A549 (cell line): ENCODE data around the gene PHACTR4. TPM values are rescaled to one million over a fixed set of nuclear protein-coding genes. Genes with fewer than 3 reads are reported as not detected.
"Not testable (repeated sequence)": the region's sequence is repeated elsewhere in the genome, so short reads cannot be mapped to it uniquely, and the experiment has no call there.

Source experiments
- ATAC-seq, 2 experiments: fragments of 200-7000 bp in 1 of 2; fragments of >200 bp in 1 of 2; cut with Nextera tagmentation in 1 of 2; cut with Tn5 transposase in 1 of 2; 3 replicates each; pipeline versions ENCODE4 v1.8.0 to v1.9.1; 2018 to 2020; ENCODE audit warnings: mild to moderate bottlenecking in 1 of 2, moderate library complexity in 1 of 2
- CTCF ChIA-PET: fragments of 300-600 bp; sonication (Branson Sonifier 250); formaldehyde crosslinking; extraction: SDS; loops from one replicate; lab custom pipeline; 2021; ENCODE audit warnings: antibody characterized with exemption, inconsistent platforms; lab: Yijun Ruan, JAX
- POLR2A ChIA-PET: fragments of 350-600 bp; formaldehyde crosslinking; extraction: SDS; loops from one replicate; lab custom pipeline; 2021; ENCODE audit warnings: antibody characterized with exemption, inconsistent platforms; lab: Yijun Ruan, JAX
- DNase-seq, 2 experiments: peaks; one replicate each; pipeline versions ENCODE4 v3.0.0 to v3.0.0-alpha.2; 2011 to 2016; ENCODE audit warnings: low read depth in 1 of 2, low spot score in 1 of 2
- FAIRE-seq: peaks from 2 replicates; lab custom pipeline; 2011; peaks lifted over from hg19 to GRCh38; lab: Jason Lieb, UNC
- H3K27ac ChIP-seq, 2 experiments: fragments of >200 bp; sonication (Bioruptor Twin); formaldehyde crosslinking; 3 replicates each; pipeline ENCODE4 v1.5.1; 2016 to 2017
- H3K4me1 ChIP-seq: fragments of >200 bp; sonication (Bioruptor Twin); formaldehyde crosslinking; 3 replicates; pipeline ENCODE4 v1.6.1; 2016
- H3K4me2 ChIP-seq: fragments of >200 bp; sonication (Bioruptor Twin); formaldehyde crosslinking; 3 replicates; pipeline ENCODE4 v1.6.1; 2016
- H3K4me3 ChIP-seq: fragments of >200 bp; sonication (Bioruptor Twin); formaldehyde crosslinking; 3 replicates; pipeline ENCODE4 v1.5.1; 2016
- H3K9me3 ChIP-seq: fragments of >200 bp; sonication (Bioruptor Twin); formaldehyde crosslinking; 3 replicates; pipeline ENCODE4 v1.6.1; 2016
- BHLHE40 ChIP-seq: IDR thresholded peaks from 2 replicates; pipeline ENCODE4 v1.6.1; 2012; ENCODE audit warnings: low read depth, low read length, inconsistent platforms
- CEBPB ChIP-seq, 2 experiments: fragments of >200 bp in 1 of 2; sonication (Bioruptor Twin) in 1 of 2; formaldehyde crosslinking in 1 of 2; IDR thresholded peaks; 2 replicates each; pipeline ENCODE4 v1.6.1; 2012 to 2016
- CHD2 ChIP-seq: fragments of 150-350 bp; IDR thresholded peaks from 2 replicates; pipeline ENCODE4 v1.6.1; 2014; ENCODE audit warnings: low read length; ENCODE audit not compliant: partially characterized antibody
- ELK1 ChIP-seq: fragments of 150-350 bp; IDR thresholded peaks from 2 replicates; pipeline ENCODE4 v1.6.1; 2014; ENCODE audit warnings: low read depth, mild to moderate bottlenecking, low read length
- FOSB ChIP-seq: fragments of 250-450 bp; sonication (Bioruptor Pico); IDR thresholded peaks from 2 replicates; pipeline ENCODE4 v1.5.0; 2020; ENCODE audit warnings: mild to moderate bottlenecking, moderate library complexity
- FOSL2 ChIP-seq, 2 experiments: fragments of 450-650 bp in 1 of 2; fragments of >200 bp in 1 of 2; sonication (Bioruptor Twin) in 1 of 2; formaldehyde crosslinking; IDR thresholded peaks; 2 replicates each; pipeline versions ENCODE4 v1.5.0 to v1.6.1; 2016 to 2020; ENCODE audit warnings: mild to moderate bottlenecking in 1 of 2, moderate library complexity in 1 of 2
- GATA3 ChIP-seq: IDR thresholded peaks from 2 replicates; pipeline ENCODE4 v1.6.1; 2012; ENCODE audit warnings: borderline replicate concordance
- HDAC2 ChIP-seq: fragments of 200-600 bp; sonication (generic); IDR thresholded peaks from 2 replicates; pipeline ENCODE4 v1.6.1; 2016
- HEYL ChIP-seq: fragments of 250-450 bp; sonication (Bioruptor Pico); IDR thresholded peaks from 2 replicates; pipeline ENCODE4 v1.8.0; 2021; ENCODE audit warnings: mild to moderate bottlenecking, moderate library complexity
- HMGXB4 ChIP-seq: fragments of 250-450 bp; sonication (Bioruptor Pico); IDR thresholded peaks from 2 replicates; pipeline ENCODE4 v1.5.0; 2021; ENCODE audit warnings: mild to moderate bottlenecking, moderate library complexity, borderline replicate concordance
- HOXB13 ChIP-seq: fragments of 250-450 bp; sonication (Bioruptor Pico); IDR thresholded peaks from 2 replicates; pipeline ENCODE4 v1.5.0; 2020; ENCODE audit warnings: low read depth, mild to moderate bottlenecking, moderate library complexity
- HOXB5 ChIP-seq: fragments of 250-450 bp; sonication (Bioruptor Pico); IDR thresholded peaks from 2 replicates; pipeline ENCODE4 v1.5.0; 2020; ENCODE audit warnings: mild to moderate bottlenecking, moderate library complexity
- JUN ChIP-seq, 2 experiments: fragments of >200 bp; sonication (Bioruptor Twin); formaldehyde crosslinking; IDR thresholded peaks; 2 replicates in 1 of 2; 3 replicates in 1 of 2; pipeline ENCODE4 v1.6.1; 2016 to 2017
- MAZ ChIP-seq: fragments of 150-350 bp; IDR thresholded peaks from 2 replicates; pipeline ENCODE4 v1.6.1; 2014; ENCODE audit warnings: antibody characterized with exemption, low read depth, low read length, borderline replicate concordance
- NPAS2 ChIP-seq: fragments of 250-450 bp; sonication (Bioruptor Pico); IDR thresholded peaks from 2 replicates; pipeline ENCODE4 v1.8.0; 2022; ENCODE audit warnings: mild to moderate bottlenecking, moderate library complexity, borderline replicate concordance
- PHF8 ChIP-seq: fragments of 200-600 bp; sonication (generic); IDR thresholded peaks from 2 replicates; pipeline ENCODE4 v1.6.1; 2016; ENCODE audit warnings: low read depth, mild to moderate bottlenecking, antibody characterized with exemption, moderate library complexity, borderline replicate concordance
- POLR2AphosphoS2 ChIP-seq: conservative IDR thresholded peaks from 2 replicates; pipeline ENCODE4 v1.6.1; 2012; ENCODE audit warnings: low read length, improper control_type of control experiment, inconsistent platforms
- RARB ChIP-seq: fragments of 250-450 bp; sonication (Bioruptor Pico); IDR thresholded peaks from 2 replicates; pipeline ENCODE4 v1.8.0; 2021; ENCODE audit warnings: mild to moderate bottlenecking, moderate library complexity
- RFX5 ChIP-seq: fragments of 450-650 bp; IDR thresholded peaks from 2 replicates; pipeline ENCODE4 v1.7.1; 2014; ENCODE audit warnings: antibody characterized with exemption, mild to moderate bottlenecking, moderate library complexity
- SREBF2 ChIP-seq: fragments of 450-650 bp; IDR thresholded peaks from 2 replicates; pipeline ENCODE4 v1.6.1; 2014; ENCODE audit warnings: mild to moderate bottlenecking, moderate library complexity
- TFCP2L1 ChIP-seq: fragments of 250-450 bp; sonication (Bioruptor Pico); IDR thresholded peaks from 2 replicates; pipeline ENCODE4 v1.5.0; 2021; ENCODE audit warnings: mild to moderate bottlenecking
- TP53 ChIP-seq: fragments of 250-450 bp; sonication (Bioruptor Pico); IDR thresholded peaks from 2 replicates; pipeline ENCODE4 v1.5.0; 2021; ENCODE audit warnings: mild to moderate bottlenecking, moderate library complexity
- ZC3H11A ChIP-seq: fragments of 450-650 bp; IDR thresholded peaks from 2 replicates; pipeline ENCODE4 v1.6.1; 2014; ENCODE audit warnings: antibody characterized with exemption, mild to moderate bottlenecking
- ZFP36 ChIP-seq: fragments of 450-650 bp; IDR thresholded peaks from 2 replicates; pipeline ENCODE4 v1.6.1; 2014; ENCODE audit warnings: borderline replicate concordance; ENCODE audit not compliant: partially characterized antibody
- ZNF302 ChIP-seq: fragments of 250-450 bp; sonication (Bioruptor Pico); IDR thresholded peaks from 2 replicates; pipeline ENCODE4 v1.9.0; 2021; ENCODE audit warnings: inconsistent platforms, mild to moderate bottlenecking, moderate library complexity
- ZSCAN20 ChIP-seq: fragments of 250-450 bp; sonication (Bioruptor Pico); IDR thresholded peaks from 2 replicates; pipeline ENCODE4 v1.8.0; 2022; ENCODE audit warnings: mild to moderate bottlenecking, moderate library complexity
- WGBS: methylation state at CpG from one replicate; pipeline ENCODE4 v1.1.6; 2017; ENCODE audit errors: missing lambda C conversion rate; 5-methylcytosine and 5-hydroxymethylcytosine counted together
- polyA plus RNA-seq, 4 experiments: library from polyadenylated mRNA; depleted of rRNA in 3 of 4; stranded (reverse); fragments of >200 nt; fragmentation: RNase III in 1 of 4; extraction: RNeasy Plus Mini Kit Qiagen cat#74134 plus additional on column Dnase treatment in 1 of 4; gene quantifications; 2 replicates in 3 of 4; 3 replicates in 1 of 4; pipeline ENCODE4 v1.2.3, GENCODE V29; 2011 to 2017
- TF ChIP-seq, protein P1 (sequence below): fragments of 250-450 bp; sonication (Bioruptor Pico); IDR thresholded peaks from 2 replicates; pipeline ENCODE4 v1.5.0; 2020; ENCODE audit warnings: low read depth, mild to moderate bottlenecking, moderate library complexity
- TF ChIP-seq, protein P2 (sequence below): IDR thresholded peaks from 2 replicates; pipeline ENCODE4 v1.6.1; 2012; ENCODE audit warnings: low read depth, borderline replicate concordance

The PHACTR4 gene
- polyA plus RNA-seq, 2 of the 4 experiments (the other 2 are of a cell fraction): 17.4 to 25.0 TPM

- no peak for TF ChIP-seq RARB
- no peak for TF ChIP-seq ZC3H11A
- TF ChIP-seq JUN (IDR thresholded peaks at IDR 0.05): no peak
- TF ChIP-seq BHLHE40: no peak
- TF ChIP-seq ZNF302 (CRISPR knock-in tag): no peak
- no peak for TF ChIP-seq ELK1
- TF ChIP-seq FOSL2 (IDR thresholded peaks at IDR 0.05): no peak
- no peak for TF ChIP-seq FOSL2 (CRISPR knock-in tag; IDR thresholded peaks at IDR 0.05)
- no peak for TF ChIP-seq HDAC2
- TF ChIP-seq NPAS2 (CRISPR knock-in tag): no peak
- no peak for TF ChIP-seq TFCP2L1 (CRISPR knock-in tag)
- no peak for TF ChIP-seq POLR2AphosphoS2
- TF ChIP-seq PHF8: no peak
- TF ChIP-seq HOXB5 (CRISPR knock-in tag): no peak
- TF ChIP-seq, all 56 proteins: peak for 0
- FAIRE-seq: no peak
Observed at GRCh38 chr1:28370239-28371009, 884 bp downstream of the PHACTR4 start.

DNA sequence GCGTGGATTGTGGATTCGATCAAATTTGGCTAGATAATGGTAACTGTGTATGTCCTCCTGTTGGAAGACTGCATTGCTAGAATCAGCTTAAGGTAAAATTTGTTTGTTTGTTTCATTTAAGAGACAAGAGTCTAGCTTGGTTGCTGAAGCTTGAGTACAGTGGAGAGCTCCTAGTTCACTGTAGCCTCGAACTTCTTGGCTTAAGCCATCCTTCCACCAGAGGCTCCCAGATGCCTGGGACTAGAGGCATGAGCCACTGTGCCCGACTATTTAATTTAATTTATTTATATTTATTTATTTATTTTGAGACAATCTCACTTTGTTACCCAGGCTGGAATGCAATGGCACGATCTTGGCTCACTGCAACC lies 1.5 kb downstream of the PHACTR4 start:
- ATAC-seq: no peak
- TF ChIP-seq JUN (IDR thresholded peaks at IDR 0.05): no peak
- TF ChIP-seq HEYL: no peak
- TF ChIP-seq ZSCAN20 (CRISPR knock-in tag): no peak
- no peak for TF ChIP-seq CEBPB (IDR thresholded peaks at IDR 0.05)
- TF ChIP-seq MAZ: no peak
- TF ChIP-seq, protein P1, sequence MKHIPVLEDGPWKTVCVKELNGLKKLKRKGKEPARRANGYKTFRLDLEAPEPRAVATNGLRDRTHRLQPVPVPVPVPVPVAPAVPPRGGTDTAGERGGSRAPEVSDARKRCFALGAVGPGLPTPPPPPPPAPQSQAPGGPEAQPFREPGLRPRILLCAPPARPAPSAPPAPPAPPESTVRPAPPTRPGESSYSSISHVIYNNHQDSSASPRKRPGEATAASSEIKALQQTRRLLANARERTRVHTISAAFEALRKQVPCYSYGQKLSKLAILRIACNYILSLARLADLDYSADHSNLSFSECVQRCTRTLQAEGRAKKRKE: no peak
- no peak for TF ChIP-seq ELK1
- TF ChIP-seq ZFP36: no peak
- no peak for TF ChIP-seq HMGXB4 (CRISPR knock-in tag)
- TF ChIP-seq HOXB13 (CRISPR knock-in tag): no peak
- no peak for TF ChIP-seq GATA3
- TF ChIP-seq HOXB5 (CRISPR knock-in tag): no peak
- TF ChIP-seq TFCP2L1 (CRISPR knock-in tag): no peak
- no peak for TF ChIP-seq FOSB
- no peak for TF ChIP-seq SREBF2
- TF ChIP-seq TP53 (CRISPR knock-in tag): no peak
- no peak for TF ChIP-seq CHD2
- TF ChIP-seq RFX5: no peak
- TF ChIP-seq, protein P2, sequence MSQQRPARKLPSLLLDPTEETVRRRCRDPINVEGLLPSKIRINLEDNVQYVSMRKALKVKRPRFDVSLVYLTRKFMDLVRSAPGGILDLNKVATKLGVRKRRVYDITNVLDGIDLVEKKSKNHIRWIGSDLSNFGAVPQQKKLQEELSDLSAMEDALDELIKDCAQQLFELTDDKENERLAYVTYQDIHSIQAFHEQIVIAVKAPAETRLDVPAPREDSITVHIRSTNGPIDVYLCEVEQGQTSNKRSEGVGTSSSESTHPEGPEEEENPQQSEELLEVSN: no peak
- ChIA-PET POLR2A (interaction anchor here (0.6 to 0.9 kb wide), 2 partner anchors 28 to 42 kb away, joined by 3 read pairs; partner anchors contain the start of gene MED18), CTCF (interaction anchor here (0.6 to 5.8 kb wide), 4 partner anchors 12 to 284 kb away, joined by 3 to 31 read pairs (median 3); no protein-coding TSS in a partner anchor)
- 72% methylated on average over 5 of the region's 5 CpGs for WGBS
- H3K4me2 ChIP-seq: peak overlapping the region; percentile 86
- no peak for DNase-seq
- H3K9me3 ChIP-seq: no peaks in the 10 kb centered on the region
- peak overlapping the region; percentile 96 for H3K27ac ChIP-seq
- FAIRE-seq: no peak
- H3K4me3 ChIP-seq: peak overlapping the region; percentile 72
- H3K4me1 ChIP-seq: peaks cover 44% of the 10 kb centered on the region

More at GRCh38 chr1:28370239-28371009, 884 bp downstream of the PHACTR4 start:
- no peaks in the 10 kb centered on the region for H3K9me3 ChIP-seq
- DNase-seq (peak; percentile 47 to 51), ATAC-seq (peak; percentile 67 to 70; a peak in 5 of 6 replicates)
- peaks cover 44% of the 10 kb centered on the region for H3K4me1 ChIP-seq
- POLR2A ChIA-PET: interaction anchor here (0.5 to 1.9 kb wide), 6 partner anchors 11 to 136 kb away, joined by 3 to 9 read pairs (median 5); partner anchors contain the start of genes MED18 and RCC1
- WGBS: 32% methylated on average over 32 of the region's 32 CpGs
- H3K27ac ChIP-seq: peak overlapping the region; percentile 96
- H3K4me3 ChIP-seq: peak overlapping the region; percentile 72
- peak overlapping the region; percentile 86 for H3K4me2 ChIP-seq
- CTCF ChIA-PET: interaction anchor here (0.6 to 5.8 kb wide), 4 partner anchors 11 to 283 kb away, joined by 3 to 31 read pairs (median 3); no protein-coding TSS in a partner anchor

- CTCF ChIA-PET, DNase-seq, ATAC-seq, H3K9me3 ChIP-seq, FAIRE-seq, POLR2A ChIA-PET, H3K4me3 ChIP-seq: not testable (repeated sequence)
- 81% methylated on average over 7 of the region's 7 CpGs for WGBS
- H3K27ac ChIP-seq: peak overlapping the region in 1 of 2 experiments; percentile 64; a peak in 3 of 6 replicates
- H3K4me2 ChIP-seq: peak overlapping the region; percentile 36
- H3K4me1 ChIP-seq: peaks cover 44% of the 10 kb centered on the region
Observed at GRCh38 chr1:28373450-28373849, 3.9 kb downstream of the PHACTR4 start.
